ENCODE results near the gene C2orf81. TPM values are rescaled to one million over a fixed set of nuclear protein-coding genes. Genes with fewer than 3 reads are reported as not detected.

Gene C2orf81
- total and polyA plus RNA-seq, 10 of the 15 experiments (the other 5 are each of a cell fraction or from before 2014, with no cell fraction given) = 0.10 to 9.8 (median 2.7) TPM

GRCh38 chr2:74441690-74442482, 20.5 kb upstream of the C2orf81 start, which contains the start of gene RTKN (continued):
- peak; percentile 56 for TF ChIP-seq IKZF1 (conservative IDR thresholded peaks at IDR 0.05)
- no peak for TF ChIP-seq JUNB (IDR thresholded peaks at IDR 0.05)
- TF ChIP-seq TCF3 (IDR thresholded peaks at IDR 0.05; ENCODE audit: borderline replicate concordance, insufficient read depth, low read depth, low read length) = no peak
- TF ChIP-seq CHD1 (IDR thresholded peaks at IDR 0.05; ENCODE audit: low read depth, low read length) = no peak
- TF ChIP-seq SRF (IDR thresholded peaks at IDR 0.05; ENCODE audit: low read depth in 2 of 2, low read length in 2 of 2) = no peak

DNA sequence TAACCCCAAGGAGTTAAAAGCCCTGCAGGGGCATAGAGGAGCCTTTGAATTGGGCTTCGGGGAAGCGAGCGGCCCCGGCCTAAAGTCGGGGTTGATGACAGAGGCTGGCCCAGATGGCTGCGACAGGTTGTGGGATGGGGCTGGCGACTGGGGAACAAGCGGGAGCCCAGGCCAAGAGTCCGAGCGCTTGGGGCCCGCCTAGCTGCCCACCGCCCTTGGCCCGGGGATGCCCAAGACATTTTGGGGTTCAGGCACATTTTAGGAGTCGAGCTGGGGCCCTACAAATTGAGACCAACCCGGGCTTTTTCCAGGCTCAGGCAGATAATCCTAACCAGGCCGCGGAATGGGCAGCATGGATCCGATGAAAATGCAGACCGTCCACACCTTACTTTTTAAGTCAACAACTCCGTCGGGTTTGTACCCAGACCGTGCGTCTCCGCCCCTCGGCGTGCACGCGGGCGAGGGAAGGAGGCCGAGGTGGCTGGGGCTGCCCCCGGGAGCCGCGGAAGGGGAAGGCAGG, 19.8 kb upstream of the C2orf81 start:
- Histone ChIP-seq H3K9ac (ENCODE audit: control insufficient read depth, insufficient read depth, low read length) (no peak overlapping the region), H3K4me3 (no peak overlapping the region), H3K27ac (ENCODE audit: control insufficient read depth, insufficient read depth) (no peak overlapping the region), H3K4me2 (ENCODE audit: control insufficient read depth, insufficient read depth) (peak overlapping the region; percentile 81), H3K36me3 (ENCODE audit: control insufficient read depth in 2 of 2, insufficient read depth in 2 of 2, low read length in 1 of 2) (no peaks in the 10 kb centered on the region), H3K79me2 (ENCODE audit: control insufficient read depth, insufficient read depth, low read length) (no peaks in the 10 kb centered on the region; the same call in 1 of the 2 replicates), H4K20me1 (ENCODE audit: control insufficient read depth, insufficient read depth) (no peaks in the 10 kb centered on the region), H3K4me1 (ENCODE audit: control insufficient read depth, insufficient read depth, low read length) (peaks cover 23% of the 10 kb centered on the region), H3K9me3 (replicated peaks; ENCODE audit: control insufficient read depth, insufficient read depth, low read length) (no peaks in the 10 kb centered on the region), H2AFZ (ENCODE audit: control insufficient read depth, low read depth, low read length) (peak overlapping the region; percentile 59), H3K27me3 (replicated peaks in 1 of 2; ENCODE audit: control insufficient read depth in 2 of 2, insufficient read depth in 2 of 2, low read length in 1 of 2) (peaks cover 2 to 10% of the 10 kb centered on the region in 2 experiments; a peak in 3 of 4 replicates)
- intact Hi-C loops (cut with micrococcal nuclease; ENCODE audit: unreplicated experiment) (no loop called here), in situ Hi-C loops (cut with MboI) (no loop called here)
- 80% methylated on average over 33 of the region's 33 CpGs for WGBS (ENCODE audit: insufficient coverage, insufficient replicate concordance, low lambda C conversion rate, missing lambda C conversion rate)
- DNase-seq (ENCODE audit: low read depth, low spot score) (no peak), ATAC-seq (no peak), FAIRE-seq (no peak)
- BruUV-seq (replicated peaks) = no TSS peak
- ChIA-PET RAD21 (ENCODE audit: unreplicated experiment) (interaction anchor here (1.1 to 1.7 kb wide), 3 partner anchors 36 to 50 kb away, joined by 3 to 6 read pairs (median 6); no protein-coding TSS in a partner anchor), SMC1A (ENCODE audit: uncharacterized antibody, unreplicated experiment) (interaction anchor here (1.0 to 2.0 kb wide), 5 partner anchors 10 to 59 kb away, joined by 3 to 9 read pairs (median 6); partner anchors contain the start of genes INO80B and MRPL53), CTCF (interaction anchor here (0.6 to 1.4 kb wide), 2 partner anchors 13 to 25 kb away, joined by 3 to 5 read pairs; partner anchors contain the start of gene INO80B), POLR2A (interaction anchor here (1.1 to 3.4 kb wide), 6 partner anchors 13 to 32 kb away, joined by 3 to 29 read pairs (median 10); partner anchors contain the start of genes C2orf81, INO80B, MRPL53 and WBP1)
- no peak for TF ChIP-seq EED (IDR thresholded peaks at IDR 0.05; ENCODE audit: low read depth)
- 0 out of 2 replicates have a peak, but pooled peaks have one; percentile 36 for TF ChIP-seq MLLT1 (IDR thresholded peaks at IDR 0.05)
- no peak for TF ChIP-seq RFX5 (IDR thresholded peaks at IDR 0.05; ENCODE audit: low read depth, low read length)
- no peak for TF ChIP-seq NFXL1 (IDR thresholded peaks at IDR 0.05; ENCODE audit: borderline replicate concordance)
- no peak for TF ChIP-seq IKZF2 (IDR thresholded peaks at IDR 0.05)
- TF ChIP-seq SPI1 (IDR thresholded peaks at IDR 0.05; ENCODE audit: borderline replicate concordance, insufficient read depth, low read depth, low read length) = 0 out of 2 replicates have a peak, but pooled peaks have one; percentile 2
- TF ChIP-seq, protein P1, sequence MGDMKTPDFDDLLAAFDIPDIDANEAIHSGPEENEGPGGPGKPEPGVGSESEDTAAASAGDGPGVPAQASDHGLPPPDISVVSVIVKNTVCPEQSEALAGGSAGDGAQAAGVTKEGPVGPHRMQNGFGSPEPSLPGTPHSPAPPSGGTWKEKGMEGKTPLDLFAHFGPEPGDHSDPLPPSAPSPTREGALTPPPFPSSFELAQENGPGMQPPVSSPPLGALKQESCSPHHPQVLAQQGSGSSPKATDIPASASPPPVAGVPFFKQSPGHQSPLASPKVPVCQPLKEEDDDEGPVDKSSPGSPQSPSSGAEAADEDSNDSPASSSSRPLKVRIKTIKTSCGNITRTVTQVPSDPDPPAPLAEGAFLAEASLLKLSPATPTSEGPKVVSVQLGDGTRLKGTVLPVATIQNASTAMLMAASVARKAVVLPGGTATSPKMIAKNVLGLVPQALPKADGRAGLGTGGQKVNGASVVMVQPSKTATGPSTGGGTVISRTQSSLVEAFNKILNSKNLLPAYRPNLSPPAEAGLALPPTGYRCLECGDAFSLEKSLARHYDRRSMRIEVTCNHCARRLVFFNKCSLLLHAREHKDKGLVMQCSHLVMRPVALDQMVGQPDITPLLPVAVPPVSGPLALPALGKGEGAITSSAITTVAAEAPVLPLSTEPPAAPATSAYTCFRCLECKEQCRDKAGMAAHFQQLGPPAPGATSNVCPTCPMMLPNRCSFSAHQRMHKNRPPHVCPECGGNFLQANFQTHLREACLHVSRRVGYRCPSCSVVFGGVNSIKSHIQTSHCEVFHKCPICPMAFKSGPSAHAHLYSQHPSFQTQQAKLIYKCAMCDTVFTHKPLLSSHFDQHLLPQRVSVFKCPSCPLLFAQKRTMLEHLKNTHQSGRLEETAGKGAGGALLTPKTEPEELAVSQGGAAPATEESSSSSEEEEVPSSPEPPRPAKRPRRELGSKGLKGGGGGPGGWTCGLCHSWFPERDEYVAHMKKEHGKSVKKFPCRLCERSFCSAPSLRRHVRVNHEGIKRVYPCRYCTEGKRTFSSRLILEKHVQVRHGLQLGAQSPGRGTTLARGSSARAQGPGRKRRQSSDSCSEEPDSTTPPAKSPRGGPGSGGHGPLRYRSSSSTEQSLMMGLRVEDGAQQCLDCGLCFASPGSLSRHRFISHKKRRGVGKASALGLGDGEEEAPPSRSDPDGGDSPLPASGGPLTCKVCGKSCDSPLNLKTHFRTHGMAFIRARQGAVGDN (IDR thresholded peaks at IDR 0.05) = no peak; the same call in none of the 2 replicates
